ENCODE data around the gene DDC. TPM values are rescaled to one million over a fixed set of nuclear protein-coding genes. Genes with fewer than 3 reads are reported as not detected.

The DDC gene
- total RNA-seq, 1 donor from 2014 or later = 1.4 TPM

- TF ChIP-seq CTCF (conservative IDR thresholded peaks at IDR 0.05; ENCODE audit: low read depth, low read length) = no peak
- no peak overlapping the region for H3K4me3 ChIP-seq (ENCODE audit: low read depth, low read length)
- DNase-seq (ENCODE audit: low read depth) = no peak
Observed at GRCh38 chr7:50513166-50513871, 51.9 kb downstream of the DDC start.

- TF ChIP-seq CTCF (conservative IDR thresholded peaks at IDR 0.05; ENCODE audit: low read depth, low read length) = no peak
- no peak overlapping the region for H3K4me3 ChIP-seq (ENCODE audit: low read depth, low read length)
- no peak for DNase-seq (ENCODE audit: low read depth)
Observed at GRCh38 chr7:50512384-50512783, 52.8 kb downstream of the DDC start.

GRCh38 chr7:50509459-50509858, 55.7 kb downstream of the DDC start:
- TF ChIP-seq CTCF (conservative IDR thresholded peaks at IDR 0.05; ENCODE audit: low read depth, low read length) = no peak
- H3K4me3 ChIP-seq (ENCODE audit: low read depth, low read length) = no peak overlapping the region
- no peak for DNase-seq (ENCODE audit: low read depth)

DNA sequence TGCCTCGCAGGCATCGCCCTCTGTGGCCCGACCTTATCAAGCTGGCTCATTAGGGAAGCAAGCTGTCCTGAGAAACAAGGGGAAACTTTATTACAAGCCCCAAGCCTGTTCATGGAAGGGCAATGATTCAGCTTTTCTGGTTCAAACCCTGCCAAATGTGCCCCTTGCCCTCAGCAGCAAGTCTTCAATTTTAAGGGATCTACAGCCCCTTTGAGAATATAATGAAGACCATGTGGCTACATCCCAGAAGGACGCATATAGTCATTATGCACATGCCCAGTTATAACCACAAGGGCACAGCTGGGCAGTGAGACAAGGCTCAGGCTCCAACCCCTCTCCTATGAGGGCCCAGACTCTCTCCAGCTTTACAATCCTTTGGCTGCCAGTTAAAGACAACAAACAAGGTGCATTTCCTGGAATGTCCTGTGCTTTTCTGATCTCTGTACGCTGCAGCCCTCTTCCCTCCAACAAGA, 56.7 kb downstream of the DDC start:
- H3K4me3 ChIP-seq (ENCODE audit: low read depth, low read length) = no peak overlapping the region
- DNase-seq (ENCODE audit: low read depth) = no peak

DNA sequence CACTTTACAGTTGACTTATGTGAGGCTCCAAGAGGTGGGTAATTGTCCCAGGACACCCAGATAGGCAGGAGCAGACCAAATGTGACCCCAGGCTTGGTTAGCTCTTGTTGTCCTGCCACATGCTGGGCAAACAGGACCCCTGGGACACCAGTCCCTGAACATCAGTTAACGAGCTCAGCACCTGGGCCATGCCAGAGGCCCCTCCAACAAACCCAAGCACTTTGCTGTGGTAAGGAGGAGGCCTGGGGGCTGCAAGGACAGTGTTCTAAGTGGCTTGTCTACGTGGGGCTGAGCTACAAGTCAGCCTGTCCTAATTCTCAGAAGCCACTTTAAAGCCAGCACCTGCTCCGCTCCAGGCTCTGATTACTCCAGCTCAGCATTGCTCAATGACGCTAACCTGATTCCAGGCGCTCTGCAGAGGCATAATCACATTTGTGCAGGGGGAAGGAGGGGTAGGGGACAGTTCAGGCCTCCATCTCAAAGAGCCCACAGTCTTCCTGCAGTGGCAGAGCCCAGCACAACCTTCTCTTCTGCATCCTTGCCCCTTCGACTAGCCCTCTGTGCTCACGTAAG, 57.2 kb downstream of the DDC start:
- no peak for TF ChIP-seq CTCF (conservative IDR thresholded peaks at IDR 0.05; ENCODE audit: low read depth, low read length)
- DNase-seq (ENCODE audit: low read depth) = no peak
- H3K4me3 ChIP-seq (ENCODE audit: low read depth, low read length) = no peak overlapping the region

More for the DNA sequence above, 56.7 kb downstream of the DDC start:
- TF ChIP-seq CTCF (conservative IDR thresholded peaks at IDR 0.05; ENCODE audit: low read depth, low read length) = no peak

DNA sequence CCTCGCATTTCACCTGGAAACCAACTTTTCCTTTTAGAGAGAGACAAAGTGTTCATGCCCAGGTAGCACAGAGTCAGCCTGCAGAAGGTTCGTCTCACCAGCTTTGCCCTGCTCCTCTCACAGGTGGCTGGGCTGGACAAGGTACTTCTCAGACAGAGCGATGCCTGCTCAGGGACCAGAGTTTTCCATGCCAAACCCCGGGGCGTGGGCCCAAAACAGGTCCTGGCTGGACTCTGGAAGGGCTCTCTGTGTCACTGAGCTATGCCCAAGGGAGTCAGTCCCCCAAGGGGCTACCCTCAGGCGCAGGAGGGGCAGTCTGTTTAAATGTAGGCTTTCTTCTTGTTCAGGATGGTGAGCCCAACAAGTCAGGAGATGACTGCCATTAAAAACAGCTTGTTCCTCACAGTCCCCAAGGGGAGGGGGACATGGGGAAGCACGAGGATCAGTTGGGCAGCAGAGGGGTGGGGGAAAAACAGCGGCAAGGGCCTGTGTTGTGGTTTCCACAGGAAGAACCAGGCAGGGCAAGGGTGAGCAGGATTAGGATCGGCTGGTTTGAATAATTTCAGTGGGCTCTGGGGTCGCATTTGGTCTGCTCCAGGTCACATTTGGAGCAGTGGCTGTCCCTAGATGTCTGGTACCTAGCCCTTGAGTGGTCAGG, 59.5 kb downstream of the DDC start:
- H3K4me3 ChIP-seq (ENCODE audit: low read depth, low read length) = no peak overlapping the region
- no peak for TF ChIP-seq CTCF (conservative IDR thresholded peaks at IDR 0.05; ENCODE audit: low read depth, low read length)
- DNase-seq (ENCODE audit: low read depth) = no peak

Measured in epithelial cell of proximal tubule (primary cell).